ENCODE data around the gene FBXO21. TPM values are rescaled to one million over a fixed set of nuclear protein-coding genes. Genes with fewer than 3 reads are reported as not detected.

Gene FBXO21
- total RNA-seq, 1 donor from 2014 or later: 95.0 TPM

Other genes with a start within 250 kb of the FBXO21 start
- 1.8 and 1.9 TPM in 2 replicates for gene TESC, start 91.1 kb downstream of the FBXO21 start, total RNA-seq
- gene NOS1, start 171.2 kb upstream of the FBXO21 start, total RNA-seq: under 0.01 TPM in 1 of 2 replicates, not detected in the other